HG03571 (cell line): Measurements from ENCODE around the gene NCS1.

Source experiments
- ATAC-seq: cut with Tn5 transposase; IDR thresholded peaks from one replicate; pipeline ENCODE4 v1.9.1; 2021; ENCODE audit not compliant: unreplicated experiment

Gene NCS1

GRCh38 chr9:130175355-130175754, 3.2 kb downstream of the NCS1 start:
- no peak for ATAC-seq

DNA sequence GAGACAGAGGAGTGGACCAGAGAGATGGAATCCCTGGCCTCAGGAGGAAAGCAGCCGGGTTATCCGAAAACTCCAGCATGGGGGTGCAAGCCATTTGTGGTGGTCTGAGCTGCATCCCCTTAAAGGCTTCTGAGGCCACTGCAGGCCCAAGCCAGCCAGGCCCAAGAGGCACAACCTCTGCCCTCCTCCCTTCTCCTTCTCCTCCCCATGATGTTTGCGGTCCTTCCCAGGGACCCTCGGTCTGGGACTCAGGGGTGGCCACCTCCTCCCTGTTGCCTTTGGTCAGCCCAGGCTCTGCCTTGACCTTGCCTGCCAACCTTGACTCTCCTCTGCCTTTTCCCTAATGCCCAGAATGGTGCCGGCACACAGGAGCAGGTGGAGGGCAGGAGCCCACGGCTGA, 4.6 kb downstream of the NCS1 start:
- no peak for ATAC-seq

- ATAC-seq: no peak
Observed at GRCh38 chr9:130177898-130178805, 5.9 kb downstream of the NCS1 start.

- ATAC-seq: no peak
Observed at GRCh38 chr9:130179331-130179907, 7.2 kb downstream of the NCS1 start.

- no peak for ATAC-seq
Observed at GRCh38 chr9:130180516-130180915, 8.3 kb downstream of the NCS1 start.

DNA sequence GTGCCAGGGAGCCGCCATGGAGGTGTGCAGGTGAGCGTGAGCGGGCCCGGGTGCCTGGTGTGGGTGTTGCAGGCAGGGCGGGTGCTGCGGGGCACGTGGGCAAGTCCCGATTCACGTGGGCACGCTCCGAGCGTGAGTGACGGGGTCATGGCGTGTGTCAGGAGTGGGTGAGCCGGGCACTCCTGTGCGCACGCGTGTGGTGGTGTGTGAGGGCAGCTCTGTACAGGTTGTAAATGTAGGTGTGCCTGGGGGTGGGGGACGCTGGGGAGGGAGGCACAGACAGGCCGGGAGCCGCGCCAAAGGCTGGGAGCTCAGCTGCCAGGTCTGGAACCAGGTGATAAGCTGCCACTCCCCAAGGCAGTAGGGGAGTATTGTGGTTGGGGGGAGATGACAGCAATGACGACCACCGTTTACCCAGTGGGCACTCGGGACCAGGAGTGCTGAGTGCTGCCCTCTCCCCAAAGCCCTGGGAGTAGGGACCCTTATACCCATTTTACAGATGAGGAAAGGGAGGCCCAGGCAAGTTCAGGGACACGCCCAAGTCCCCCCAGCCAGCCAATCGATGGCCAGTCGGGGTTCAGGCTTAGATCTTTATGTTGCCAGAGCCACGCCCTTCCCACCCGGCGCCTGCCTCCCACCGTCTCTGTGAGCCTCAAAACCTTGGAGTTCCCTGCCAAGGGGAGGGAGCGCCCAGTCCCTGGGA, 9.6 kb downstream of the NCS1 start:
- no peak for ATAC-seq

DNA sequence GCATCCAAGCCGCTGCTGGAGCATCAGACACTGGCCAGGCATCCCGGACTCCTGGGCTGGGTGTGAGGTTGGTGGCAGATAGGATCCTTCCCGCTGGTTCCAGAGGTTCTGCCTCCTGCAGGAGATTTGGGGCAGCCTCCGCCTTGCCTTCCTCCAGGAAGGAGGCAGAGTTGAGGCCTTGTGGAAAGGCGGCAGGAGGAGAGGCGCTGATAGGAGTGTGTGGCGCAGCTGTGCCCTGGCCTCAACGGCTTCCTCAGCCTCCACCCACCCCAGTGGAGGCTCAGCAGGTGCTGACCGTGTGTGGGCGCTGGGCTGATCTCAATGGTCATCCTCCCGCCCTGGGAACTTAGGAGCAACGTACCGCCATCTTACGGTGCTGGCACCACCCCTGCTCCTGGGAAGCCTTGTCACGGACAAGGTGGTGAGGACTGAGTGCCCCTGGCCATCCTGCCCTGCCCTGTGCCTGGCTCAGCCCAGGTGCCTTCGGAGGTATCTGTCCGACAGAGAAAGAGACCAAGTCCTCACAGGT, 10.2 kb downstream of the NCS1 start:
- ATAC-seq: no peak

GRCh38 chr9:130183133-130183762, 11.0 kb downstream of the NCS1 start:
- no peak for ATAC-seq

- ATAC-seq: no peak
Observed at GRCh38 chr9:130185017-130185416, 12.8 kb downstream of the NCS1 start.

DNA sequence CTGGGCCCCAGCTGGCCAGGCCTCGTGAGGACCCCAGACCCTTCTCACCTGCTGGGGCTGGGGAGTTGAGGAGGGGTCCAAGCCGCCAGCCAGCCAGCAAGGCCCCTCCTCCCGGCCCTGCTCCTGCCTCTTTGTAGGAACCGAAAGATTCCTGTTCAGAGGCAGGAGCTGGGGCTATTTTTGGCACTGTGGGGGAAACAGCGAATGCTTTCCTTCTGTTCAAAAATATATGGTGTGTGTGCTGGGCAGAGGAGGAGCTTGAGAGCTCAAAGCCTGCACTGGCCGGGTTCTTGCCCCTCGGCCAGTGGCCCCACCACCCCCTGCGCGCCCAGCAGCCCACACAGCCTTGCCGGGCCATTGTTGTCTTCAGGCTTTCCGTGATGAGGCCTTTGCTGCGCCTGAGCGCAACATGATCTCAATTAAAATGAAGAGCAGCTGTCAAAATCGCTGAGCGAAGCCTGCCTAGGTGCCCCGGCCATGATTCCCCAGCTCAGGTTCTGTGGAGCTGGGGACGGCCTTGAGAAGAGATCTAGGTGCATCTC, 13.4 kb downstream of the NCS1 start:
- ATAC-seq: no peak

GRCh38 chr9:130186051-130186450, 13.8 kb downstream of the NCS1 start:
- no peak for ATAC-seq

DNA sequence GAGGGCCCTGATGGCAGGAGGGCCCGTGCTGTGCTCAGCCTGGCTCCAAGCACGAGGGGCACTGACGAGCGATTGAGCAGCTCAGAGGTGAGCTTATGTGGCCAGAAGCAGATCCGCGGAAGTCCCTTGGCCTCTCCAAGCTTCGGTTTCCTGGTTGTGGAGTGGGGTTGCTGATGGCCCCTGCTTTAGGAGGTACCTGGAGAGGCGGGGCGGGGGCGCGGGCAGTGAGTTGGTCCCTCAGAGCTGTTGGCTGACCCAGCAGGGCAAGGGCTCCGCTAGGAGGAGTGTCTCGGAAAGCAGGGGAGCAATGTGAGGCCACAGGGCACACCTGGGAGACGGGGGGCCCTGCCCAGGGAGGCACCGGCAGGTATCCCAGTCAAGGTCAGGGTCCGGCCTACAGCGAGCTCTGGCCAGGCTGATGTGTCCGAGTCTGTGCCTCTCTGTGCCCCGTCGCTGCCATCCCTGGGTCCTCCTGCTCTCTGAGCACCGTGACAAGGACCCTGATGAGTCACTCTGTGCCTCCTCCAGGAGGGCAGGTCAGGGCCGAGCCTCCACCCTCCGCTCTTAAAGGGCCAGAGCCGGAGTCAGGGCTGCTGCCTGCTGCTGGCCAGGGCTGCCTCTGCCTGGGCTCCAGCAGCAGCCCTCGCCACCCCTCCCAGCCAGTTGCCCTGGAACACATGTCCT, 14.8 kb downstream of the NCS1 start:
- ATAC-seq: no peak

GRCh38 chr9:130187523-130187846, 15.3 kb downstream of the NCS1 start:
- ATAC-seq: no peak

DNA sequence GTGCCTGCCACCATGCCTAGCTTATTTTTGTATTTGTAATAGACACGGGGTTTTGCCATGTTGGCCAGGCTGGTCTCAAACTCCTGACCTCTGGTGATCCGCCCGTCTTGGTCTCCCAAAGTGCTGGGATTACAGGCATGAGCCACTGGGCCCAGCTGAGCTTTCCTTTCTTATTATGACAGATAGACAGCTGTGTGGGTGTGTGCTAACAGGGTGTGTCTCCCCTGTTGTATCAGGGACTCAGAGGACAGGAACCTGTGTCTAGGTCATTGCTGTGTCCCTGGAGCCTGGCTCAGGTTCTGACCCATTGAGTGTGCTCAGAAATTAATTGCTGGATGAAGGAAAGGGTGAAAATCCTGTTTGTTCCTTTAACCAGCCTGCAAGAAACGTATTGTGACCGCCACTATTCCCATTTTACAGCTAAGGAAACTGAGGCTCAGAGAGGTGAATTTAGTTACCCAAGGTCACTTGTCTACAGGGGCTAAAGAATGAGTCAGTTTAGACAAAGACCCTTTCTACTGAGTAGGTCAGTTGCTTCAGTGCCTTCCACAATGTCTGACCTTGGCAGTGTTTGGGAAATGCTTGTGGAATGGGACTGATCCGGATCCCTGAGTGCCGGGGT, 16.8 kb downstream of the NCS1 start:
- no peak for ATAC-seq

DNA sequence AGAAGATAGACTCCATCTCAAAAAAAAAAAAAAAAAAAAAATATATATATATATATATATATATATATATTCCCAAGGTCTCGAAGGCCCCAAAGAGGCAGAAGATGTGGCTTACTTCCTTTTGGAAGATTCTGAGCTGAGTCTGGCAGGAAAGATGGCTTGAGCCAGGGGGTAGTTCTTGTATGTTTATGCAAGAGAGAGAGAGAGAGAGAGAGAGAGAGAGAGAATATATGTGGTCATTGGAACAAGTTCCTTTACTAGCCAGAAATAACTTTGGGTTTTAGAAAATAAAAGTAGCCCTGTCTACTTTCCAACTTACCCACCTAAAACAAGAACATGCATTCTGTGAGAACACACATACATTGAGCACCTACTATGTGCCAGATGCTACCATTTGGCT, 17.6 kb downstream of the NCS1 start:
- no peak for ATAC-seq

DNA sequence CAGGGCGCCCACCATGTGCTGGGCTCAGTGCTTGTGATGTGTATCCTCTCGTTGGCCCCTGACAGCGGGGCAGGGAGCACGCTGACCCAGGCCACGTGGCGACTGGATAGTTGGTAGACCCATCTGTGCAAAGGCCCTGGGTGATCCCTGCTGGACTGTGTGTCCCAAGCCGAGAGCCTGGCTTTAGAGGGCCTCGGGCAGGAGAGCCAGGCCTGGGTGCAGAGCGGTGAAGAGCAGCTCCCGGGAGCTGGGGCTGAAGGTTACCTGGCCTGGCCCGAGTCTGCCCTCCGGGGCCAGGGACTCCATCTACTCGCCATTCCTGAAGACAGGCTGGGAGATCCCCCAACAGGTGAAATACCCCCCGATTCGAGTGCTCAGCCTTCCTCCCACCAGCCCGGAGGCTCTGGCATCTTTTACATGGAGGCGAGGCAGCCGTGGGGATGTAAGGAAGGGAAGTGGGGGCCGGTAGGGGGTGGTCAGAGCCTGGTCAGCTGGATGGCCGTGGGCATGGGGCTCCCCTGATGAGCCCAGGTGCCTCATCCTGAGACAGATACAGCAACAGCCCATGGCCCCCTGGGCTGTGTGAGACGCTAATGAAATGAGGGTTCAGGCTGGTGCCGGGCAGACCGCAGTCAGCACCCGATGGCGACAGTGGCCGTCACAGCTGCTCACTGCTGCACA, 19.0 kb downstream of the NCS1 start:
- ATAC-seq: no peak

GRCh38 chr9:130191749-130192120, 19.5 kb downstream of the NCS1 start:
- ATAC-seq: no peak

DNA sequence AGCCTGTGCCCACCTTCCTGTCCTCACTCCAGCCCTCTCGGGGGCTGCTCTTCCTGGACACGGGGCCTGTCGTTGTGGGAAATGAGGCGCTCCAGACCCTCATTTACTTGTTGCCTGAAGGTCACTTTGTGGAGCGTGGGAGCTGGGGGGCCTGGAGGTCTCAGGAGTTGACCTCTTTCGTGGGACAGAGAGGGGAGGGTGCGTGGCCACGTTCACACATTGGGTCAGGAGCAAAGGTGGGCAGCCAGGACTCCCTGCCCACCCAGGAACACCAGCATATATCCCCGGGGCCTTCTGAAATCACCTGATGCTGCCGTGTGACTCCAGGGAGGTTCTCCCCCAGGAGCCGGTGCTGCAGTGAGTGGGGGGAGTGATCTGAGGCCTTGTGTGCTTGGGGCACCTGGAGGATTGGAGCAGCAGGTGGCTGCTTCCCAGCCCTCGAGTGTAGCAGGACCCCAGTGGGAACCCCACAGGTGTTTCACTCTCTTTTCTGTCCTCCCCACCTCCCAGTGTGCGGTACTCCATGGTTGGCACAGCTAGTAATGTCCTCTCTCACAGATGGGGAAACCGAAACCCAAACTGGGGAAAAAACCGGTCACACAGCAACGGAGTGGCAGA, 20.3 kb downstream of the NCS1 start:
- no peak for ATAC-seq

GRCh38 chr9:130193103-130193502, 20.9 kb downstream of the NCS1 start:
- no peak for ATAC-seq
